GM12864 (cell line): ENCODE results near the gene MMAA.

Source experiments
- DNase-seq: peaks from one replicate; pipeline ENCODE4 v3.0.0-alpha.2; 2011; ENCODE audit warnings: low read depth
- H3K4me3 ChIP-seq: 2 replicates; pipeline ENCODE4 v1.5.1; 2011; ENCODE audit warnings: mild to moderate bottlenecking, low read depth, low read length, control low read depth
- CTCF ChIP-seq: IDR thresholded peaks from 2 replicates; pipeline ENCODE4 v1.5.1; 2011; ENCODE audit warnings: low read depth, mild to moderate bottlenecking, moderate library complexity, low read length, control low read depth, inconsistent platforms; ENCODE audit errors: missing control alignments

The MMAA gene

GRCh38 chr4:145602129-145602760, 16.9 kb upstream of the MMAA start:
- no peak overlapping the region for H3K4me3 ChIP-seq
- TF ChIP-seq CTCF = no peak
- no peak for DNase-seq

- no peak for DNase-seq
- H3K4me3 ChIP-seq = no peak overlapping the region
- TF ChIP-seq CTCF = no peak
These were observed 13.2 kb upstream of the MMAA start for GRCh38 chr4:145605941-145606340.

DNA sequence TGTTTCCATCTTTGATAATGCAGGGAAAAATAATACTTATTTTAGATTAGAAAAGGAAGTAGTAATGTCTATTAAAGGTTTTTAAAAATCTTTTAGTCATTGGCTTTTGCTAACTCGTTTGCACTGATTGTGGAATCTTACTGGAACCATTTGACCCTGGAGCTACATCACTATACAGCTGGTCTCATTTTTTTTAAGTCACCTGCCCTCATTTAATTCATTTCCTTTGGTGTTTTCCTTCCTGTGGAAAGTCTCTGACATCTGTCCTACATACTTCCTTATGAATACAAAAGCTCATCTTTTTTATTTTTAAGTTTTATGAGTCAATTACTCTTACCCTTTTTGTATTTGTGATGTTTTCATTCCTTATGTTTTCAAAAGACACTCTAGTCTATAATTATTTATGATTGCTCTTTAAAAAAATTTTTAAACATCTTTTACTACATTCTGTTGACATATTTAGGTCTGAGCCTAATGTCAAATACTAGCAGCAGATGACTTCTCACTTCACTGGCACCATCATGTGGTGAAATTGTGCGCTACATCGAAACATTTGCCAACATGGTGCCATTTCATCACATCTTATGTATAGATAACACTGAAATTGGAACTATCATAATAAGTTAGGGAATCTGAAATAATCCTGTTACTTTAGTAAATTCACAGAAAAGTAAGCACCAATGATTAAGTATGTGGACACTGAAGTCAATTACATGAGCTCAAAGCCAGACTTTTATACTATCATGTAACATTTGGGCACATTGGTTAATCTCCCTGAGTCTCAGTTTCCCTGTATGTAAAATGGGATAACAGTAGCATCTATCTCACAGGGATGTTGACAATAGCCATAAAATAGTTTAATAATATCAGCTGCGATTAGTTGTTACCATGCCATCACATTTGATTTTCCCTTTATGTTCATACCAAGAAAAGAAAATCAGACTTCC, 9.4 kb upstream of the MMAA start:
- DNase-seq = peak; percentile 42
- H3K4me3 ChIP-seq = no peak overlapping the region
- peak; percentile 61 for TF ChIP-seq CTCF

DNA sequence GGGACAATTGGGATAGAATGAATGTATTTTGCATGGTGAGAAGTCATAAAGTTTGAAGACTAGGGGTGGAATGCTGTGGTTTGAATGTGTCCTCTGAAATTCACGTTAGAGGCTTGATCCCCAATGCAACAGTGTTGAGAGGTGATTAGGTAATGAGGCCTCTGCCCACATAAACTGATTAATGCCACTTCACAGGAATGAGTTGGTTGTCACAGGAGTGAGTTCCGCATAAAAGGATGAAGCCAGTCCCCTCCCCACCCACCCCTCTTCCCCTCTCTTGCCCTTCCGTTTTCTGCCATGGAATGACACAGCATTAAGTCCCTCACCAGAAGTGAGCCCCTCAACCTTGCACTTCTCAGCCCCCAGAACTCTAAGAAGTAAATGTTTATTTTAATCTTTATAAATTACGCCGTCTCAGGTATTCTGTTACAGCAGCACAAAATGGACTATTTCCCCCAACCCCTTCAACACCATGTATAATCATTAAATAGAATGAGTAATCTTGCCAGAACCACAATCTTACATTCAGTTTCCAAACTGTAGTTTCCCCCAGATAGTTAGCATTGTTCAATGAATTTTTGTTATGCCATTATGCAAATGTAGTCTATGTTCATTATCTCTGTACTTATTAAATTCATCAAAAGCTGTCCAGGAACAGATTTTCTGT, 5.5 kb upstream of the MMAA start:
- no peak for DNase-seq

DNA sequence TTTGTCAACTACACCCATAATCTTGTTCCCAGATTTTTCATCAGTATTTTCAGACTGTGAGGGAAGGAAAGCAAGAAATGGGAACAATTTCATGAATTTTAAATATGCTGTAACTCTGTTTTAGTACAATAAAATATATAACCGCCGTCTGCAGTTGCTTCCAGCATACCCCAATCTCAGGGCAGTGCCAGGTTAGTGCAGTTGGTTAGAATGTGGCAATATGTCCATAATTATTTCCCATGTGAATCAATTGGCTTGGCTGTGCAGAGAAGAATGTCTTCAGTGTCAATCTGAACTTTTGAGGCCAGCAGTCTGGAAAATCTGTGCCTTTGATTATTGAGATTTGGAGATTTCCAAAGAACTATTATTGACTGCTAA, 5.0 kb upstream of the MMAA start:
- H3K4me3 ChIP-seq = no peak overlapping the region
- no peak for DNase-seq
- no peak for TF ChIP-seq CTCF

More for the DNA sequence above, 5.5 kb upstream of the MMAA start:
- no peak overlapping the region for H3K4me3 ChIP-seq
- TF ChIP-seq CTCF = no peak

DNA sequence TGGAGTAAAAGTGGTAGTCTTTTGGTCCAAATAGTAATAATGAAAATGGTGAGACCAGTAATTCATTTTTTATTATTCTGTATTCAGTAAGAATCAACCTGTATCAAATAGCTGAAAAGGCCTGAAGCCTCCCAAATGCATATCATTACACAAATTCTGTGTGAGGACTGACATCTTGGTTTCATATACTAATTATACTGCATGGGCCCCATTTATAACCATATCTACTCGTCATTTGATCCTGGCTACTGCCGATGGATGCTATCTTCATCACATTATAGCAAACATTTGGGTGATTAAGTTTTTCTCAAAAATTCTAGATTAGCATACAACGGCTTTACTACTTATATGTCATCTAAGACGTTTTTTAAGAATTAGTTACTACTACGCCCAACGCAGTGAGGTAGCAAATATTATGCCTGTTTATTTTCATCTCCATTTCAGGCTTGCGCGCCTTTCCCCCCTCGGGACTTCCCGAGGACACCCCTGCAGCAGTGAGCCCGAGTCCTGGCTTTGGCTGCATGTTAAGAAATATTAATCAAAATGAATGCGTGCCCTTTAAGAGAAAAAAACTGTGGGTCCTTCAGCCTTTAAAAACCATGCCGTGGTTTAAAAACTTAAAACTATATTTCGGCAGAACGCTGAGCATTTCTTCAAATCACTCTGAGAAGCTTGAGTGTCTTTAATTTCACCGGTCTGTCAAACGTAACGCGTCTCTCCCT, 814 bp upstream of the MMAA start:
- no peak for TF ChIP-seq CTCF

More for the DNA sequence above, 814 bp upstream of the MMAA start:
- peak overlapping the region; percentile 82 for H3K4me3 ChIP-seq
- DNase-seq = no peak
